Activated CD4-positive, alpha-beta T cell treated with anti-CD3 and anti-CD28 coated beads, Interleukin-2, amount 10 ng/mL, durations not matched to agents 7 days and 5 days (primary cell): Measurements from ENCODE around the gene KCTD21. TPM values are rescaled to one million over a fixed set of nuclear protein-coding genes. Genes with fewer than 3 reads are reported as not detected.

ENCODE experiments used
- CTCF ChIA-PET: fragments of 350-600 bp; sonication (Branson Sonifier 250); formaldehyde crosslinking; loops from one replicate; lab custom pipeline; 2021; ENCODE audit warnings: antibody characterized with exemption; lab: Charles Lee
- POLR2A ChIA-PET: fragments of 350-600 bp; sonication (Branson Sonifier 250); formaldehyde crosslinking; loops from one replicate; lab custom pipeline; 2021; ENCODE audit warnings: antibody characterized with exemption; lab: Charles Lee
- DNase-seq: peaks from one replicate; pipeline ENCODE4 v3.0.0-alpha.2; 2020
- H3K27ac Mint-ChIP-seq: one replicate; pipeline ENCODE4 v1.8.0; 2021; ENCODE audit warnings: mild to moderate bottlenecking, moderate library complexity, mixed read lengths
- H3K27me3 Mint-ChIP-seq: one replicate; pipeline ENCODE4 v1.8.0; 2021; ENCODE audit warnings: mixed read lengths
- H3K36me3 Mint-ChIP-seq: one replicate; pipeline ENCODE4 v1.8.0; 2021; ENCODE audit warnings: low read depth, mixed read lengths
- H3K4me1 Mint-ChIP-seq: one replicate; pipeline ENCODE4 v1.8.0; 2021; ENCODE audit warnings: mixed read lengths
- H3K4me3 Mint-ChIP-seq: one replicate; pipeline ENCODE4 v1.8.0; 2021; ENCODE audit warnings: mild to moderate bottlenecking, moderate library complexity, mixed read lengths
- H3K9me3 Mint-ChIP-seq: one replicate; pipeline ENCODE4 v1.8.0; 2021; ENCODE audit warnings: mixed read lengths
- total RNA-seq, 2 experiments: library from RNA; stranded (reverse); gene quantifications; one replicate each; pipeline ENCODE4 v1.2.3, GENCODE V29; 2021

The KCTD21 gene
- total RNA-seq, 2 experiments from 2014 or later = 8.9 TPM

DNA sequence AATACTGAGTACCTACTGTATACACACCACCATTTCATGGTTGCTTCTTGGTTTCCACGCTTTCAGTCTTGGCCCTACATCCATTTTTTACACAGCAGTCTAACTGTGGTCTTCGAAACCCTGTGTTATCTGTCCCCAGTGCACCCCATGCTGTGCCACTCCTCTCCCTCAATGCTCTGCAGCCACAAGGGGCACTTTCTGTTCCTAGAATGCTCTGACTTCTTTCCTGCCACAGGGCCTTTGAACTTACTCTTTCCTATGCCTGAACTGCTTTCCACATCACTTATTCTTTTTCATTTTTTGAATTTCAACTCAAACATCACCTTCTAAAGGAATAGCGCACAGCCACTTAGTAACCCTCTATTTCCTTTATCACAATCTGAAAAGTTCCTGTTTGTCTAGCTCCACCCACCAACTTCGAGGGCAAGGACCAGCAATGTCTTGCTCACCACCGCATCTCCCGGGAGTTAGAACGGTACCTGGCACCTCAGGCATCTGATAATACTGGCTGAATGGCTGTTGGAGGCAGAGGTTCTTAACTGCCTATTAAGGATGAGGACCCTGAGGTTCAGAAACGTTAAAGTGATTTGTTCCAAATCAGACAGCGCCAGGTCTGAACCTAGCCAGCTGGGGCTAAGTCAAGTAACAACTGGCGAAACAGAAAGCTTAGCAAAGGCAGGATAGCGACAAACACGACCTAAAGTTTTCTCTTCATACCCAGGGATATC lies 49.6 kb downstream of the KCTD21 start:
- Mint-ChIP-seq H3K36me3 (peaks cover 55% of the 10 kb centered on the region), H3K27me3 (no peaks in the 10 kb centered on the region), H3K4me3 (peak overlapping the region; percentile 98), H3K4me1 (peaks cover 56% of the 10 kb centered on the region), H3K27ac (peak overlapping the region; percentile 95), H3K9me3 (no peaks in the 10 kb centered on the region)
- CTCF ChIA-PET = interaction anchor here (0.8 to 1.1 kb wide), 7 partner anchors 9 to 426 kb away, joined by 3 to 5 read pairs (median 4); no protein-coding TSS in a partner anchor
- POLR2A ChIA-PET = interaction anchor here (0.6 to 1.3 kb wide), 4 partner anchors 9 to 153 kb away, joined by 3 to 5 read pairs (median 4); partner anchors contain the start of gene KCTD21
- peak; percentile 46 for DNase-seq

- Mint-ChIP-seq H3K27me3 (no peaks in the 10 kb centered on the region), H3K4me1 (peaks cover 56% of the 10 kb centered on the region), H3K4me3 (peak overlapping the region; percentile 98), H3K9me3 (no peaks in the 10 kb centered on the region), H3K36me3 (peaks cover 58% of the 10 kb centered on the region), H3K27ac (peak overlapping the region; percentile 70)
- no peak for DNase-seq
- ChIA-PET CTCF (interaction anchor here (1.1 kb wide), 1 partner anchor 8 kb away, joined by 4 read pairs; no protein-coding TSS in a partner anchor), POLR2A (interaction anchor here (0.6 kb wide), 1 partner anchor 37 kb away, joined by 4 read pairs; no protein-coding TSS in a partner anchor)
Observed at GRCh38 chr11:78138291-78138690, 50.1 kb downstream of the KCTD21 start.

GRCh38 chr11:78132475-78132874 lies 56.0 kb downstream of the KCTD21 start:
- peaks cover 27% of the 10 kb centered on the region for H3K4me1 Mint-ChIP-seq
- CTCF ChIA-PET = interaction anchor here (1.3 kb wide), 1 partner anchor 12 kb away, joined by 4 read pairs; no protein-coding TSS in a partner anchor

GRCh38 chr11:78131956-78132355 lies 56.5 kb downstream of the KCTD21 start:
- Mint-ChIP-seq H3K9me3 (no peaks in the 10 kb centered on the region), H3K36me3 (peaks cover 31% of the 10 kb centered on the region), H3K4me1 (peaks cover 22% of the 10 kb centered on the region), H3K27me3 (no peaks in the 10 kb centered on the region), H3K27ac (no peak overlapping the region), H3K4me3 (no peak overlapping the region)
- ChIA-PET POLR2A (no interaction called here), CTCF (interaction anchor here (1.3 to 2.3 kb wide), 2 partner anchors 11 to 23 kb away, joined by 4 to 7 read pairs; no protein-coding TSS in a partner anchor)
- DNase-seq = no peak

More at GRCh38 chr11:78132475-78132874, 56.0 kb downstream of the KCTD21 start:
- H3K27me3 Mint-ChIP-seq = no peaks in the 10 kb centered on the region
- DNase-seq = no peak
- POLR2A ChIA-PET = no interaction called here
- no peak overlapping the region for H3K27ac Mint-ChIP-seq
- H3K36me3 Mint-ChIP-seq = peaks cover 36% of the 10 kb centered on the region
- no peaks in the 10 kb centered on the region for H3K9me3 Mint-ChIP-seq
- H3K4me3 Mint-ChIP-seq = no peak overlapping the region

DNA sequence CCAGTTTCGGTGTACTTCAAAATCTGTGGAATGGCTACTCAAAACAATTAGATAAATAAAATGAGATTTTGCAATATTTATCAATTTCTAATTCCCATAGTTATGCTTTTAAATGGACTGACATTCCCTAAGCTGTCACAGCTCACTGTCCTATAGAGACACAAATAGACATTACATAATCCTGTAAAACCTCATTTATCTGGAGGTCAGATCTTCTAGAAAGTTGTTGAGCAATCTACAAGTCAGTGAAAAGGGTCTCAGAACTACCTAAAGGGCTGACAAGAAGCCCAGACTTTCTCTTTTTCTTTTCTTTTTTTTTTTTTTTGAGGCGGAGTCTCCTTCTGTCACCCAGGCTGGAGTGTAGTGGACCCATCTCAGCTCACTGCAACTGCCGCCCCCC lies 61.0 kb downstream of the KCTD21 start:
- Mint-ChIP-seq H3K27me3 (no peaks in the 10 kb centered on the region), H3K36me3 (peaks cover 15% of the 10 kb centered on the region), H3K27ac (no peak overlapping the region), H3K9me3 (no peaks in the 10 kb centered on the region), H3K4me3 (no peak overlapping the region), H3K4me1 (peaks cover 9% of the 10 kb centered on the region)
- ChIA-PET POLR2A (no interaction called here), CTCF (no interaction called here)
- DNase-seq = no peak

Other genes with a start within 250 kb of the KCTD21 start
- gene INTS4, start 194.0 kb downstream of the KCTD21 start, total RNA-seq = 10 to 100 TPM; 49.1 to 50.3 TPM
- gene KCTD14, start 165.3 kb downstream of the KCTD21 start, total RNA-seq = under 1 TPM; 0.19 to 0.25 TPM
- gene THRSP, start 124.8 kb downstream of the KCTD21 start, total RNA-seq = not detected
- 100 to 1,000 TPM; 182 to 220 TPM for gene NDUFC2, start 108.8 kb downstream of the KCTD21 start, total RNA-seq
- gene ALG8, start 49.0 kb downstream of the KCTD21 start, total RNA-seq = 10 to 100 TPM; 51.2 to 70.3 TPM
- gene USP35, start 293 bp upstream of the KCTD21 start, total RNA-seq = 10 to 100 TPM; 13.0 to 13.2 TPM
- gene GAB2, start 229.2 kb upstream of the KCTD21 start, total RNA-seq = 10 to 100 TPM; 15.9 to 16.6 TPM